Gastrocnemius medialis (tissue), 4 donors: Measurements from ENCODE around the gene ITGB1. TPM values are rescaled to one million over a fixed set of nuclear protein-coding genes. Genes with fewer than 3 reads are reported as not detected.

Source experiments
- ATAC-seq, 2 donors: fragments of 150-250 bp; one replicate each; pipeline ENCODE4 v1.9.1; 2016
- DNase-seq, 2 donors: peaks; one replicate each; pipeline ENCODE4 v3.0.0-alpha.2; 2019
- H3K27ac ChIP-seq, 4 donors: fragments of 200-600 bp; sonication (generic); 1 replicate in 1 of 4; 2 replicates in 3 of 4; pipeline ENCODE4 v1.5.1; 2016 to 2018; ENCODE audit warnings: mild to moderate bottlenecking in 2 of 4, moderate library complexity in 1 of 4
- H3K27me3 ChIP-seq, 3 donors: fragments of 200-600 bp; sonication (generic) in 2 of 3; 1 replicate in 1 of 3; 2 replicates in 2 of 3; pipeline versions ENCODE4 v1.5.1 to v1.6.0; 2016 to 2019; ENCODE audit warnings: mild to moderate bottlenecking in 1 of 3, moderate library complexity in 1 of 3
- H3K36me3 ChIP-seq, 2 donors: fragments of 200-600 bp; sonication (generic) in 1 of 2; one replicate each; pipeline ENCODE4 v1.5.1; 2017 to 2018
- H3K4me1 ChIP-seq, 2 donors: fragments of 200-600 bp; sonication (generic) in 1 of 2; one replicate each; pipeline ENCODE4 v1.5.1; 2016 to 2017; ENCODE audit warnings: mild to moderate bottlenecking in 2 of 2
- H3K4me3 ChIP-seq, 4 donors: fragments of 200-600 bp; sonication (generic) in 3 of 4; 1 replicate in 1 of 4; 2 replicates in 3 of 4; pipeline ENCODE4 v1.5.1; 2016 to 2019; ENCODE audit warnings: mild to moderate bottlenecking in 2 of 4
- H3K9me3 ChIP-seq, 3 donors: fragments of 200-600 bp; sonication (generic) in 2 of 3; 1 replicate in 1 of 3; 2 replicates in 2 of 3; pipeline ENCODE4 v1.5.1; 2016 to 2019
- POLR2A ChIP-seq, 2 donors: fragments of 450-650 bp; IDR thresholded peaks; one replicate each; pipeline ENCODE4 v1.6.1; 2017; ENCODE audit warnings: antibody characterized with exemption in 2 of 2, mild to moderate bottlenecking in 2 of 2, moderate library complexity in 2 of 2
- in situ Hi-C, 4 donors: fragments of 200-750 bp; cut with MboI; loops; one replicate each; pipeline versions ENCODE4 v1.15.0 to v1.8.0; 2017; ENCODE audit warnings: low sequenced_read_pairs in 4 of 4
- intact Hi-C: fragments of 100-400 bp; cut with DNase I; formaldehyde crosslinking; loops from one replicate; pipeline ENCODE4 v1.15.1; 2023; ENCODE audit warnings: low total_unique reads
- total RNA-seq, 4 donors: library from RNA; depleted of rRNA; stranded (reverse); fragments of >200 nt; gene quantifications; one replicate each; pipeline versions ENCODE4 v1.1.0 to v1.2.3, GENCODE V29; 2016
- TF ChIP-seq, protein P1 (sequence below), 5 experiments: fragments of 450-650 bp in 3 of 5; fragments of 200-600 bp in 2 of 5; sonication (generic) in 2 of 5; IDR thresholded peaks in 4 of 5; conservative IDR thresholded peaks in 1 of 5; 1 replicate in 4 of 5; 2 replicates in 1 of 5; pipeline ENCODE4 v1.5.1; 2016 to 2019; ENCODE audit warnings: antibody characterized with exemption in 5 of 5, mild to moderate bottlenecking in 3 of 5, moderate library complexity in 3 of 5

The ITGB1 gene
- total RNA-seq, 4 donors from 2014 or later: 242 to 379 (median 368) TPM

DNA sequence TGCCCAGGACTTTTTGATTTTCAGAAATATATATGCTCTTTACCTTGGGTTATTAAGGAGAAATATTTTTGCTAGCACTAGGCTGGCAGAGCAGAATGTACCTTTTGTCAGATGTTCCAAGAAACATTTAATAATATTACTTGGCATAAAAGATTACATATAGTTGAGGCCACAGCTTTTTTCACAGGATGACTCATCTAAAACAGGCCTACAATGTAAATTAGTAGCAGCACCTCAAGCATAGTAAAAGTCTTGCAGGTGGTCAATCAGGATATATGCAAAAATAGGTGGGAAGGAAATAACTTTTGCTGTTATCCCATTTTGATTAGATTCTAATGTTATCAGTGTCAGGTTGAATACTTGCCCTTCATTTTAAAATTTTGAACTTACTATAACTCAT is 14.9 kb upstream of the ITGB1 start:
- TF ChIP-seq, protein P1, sequence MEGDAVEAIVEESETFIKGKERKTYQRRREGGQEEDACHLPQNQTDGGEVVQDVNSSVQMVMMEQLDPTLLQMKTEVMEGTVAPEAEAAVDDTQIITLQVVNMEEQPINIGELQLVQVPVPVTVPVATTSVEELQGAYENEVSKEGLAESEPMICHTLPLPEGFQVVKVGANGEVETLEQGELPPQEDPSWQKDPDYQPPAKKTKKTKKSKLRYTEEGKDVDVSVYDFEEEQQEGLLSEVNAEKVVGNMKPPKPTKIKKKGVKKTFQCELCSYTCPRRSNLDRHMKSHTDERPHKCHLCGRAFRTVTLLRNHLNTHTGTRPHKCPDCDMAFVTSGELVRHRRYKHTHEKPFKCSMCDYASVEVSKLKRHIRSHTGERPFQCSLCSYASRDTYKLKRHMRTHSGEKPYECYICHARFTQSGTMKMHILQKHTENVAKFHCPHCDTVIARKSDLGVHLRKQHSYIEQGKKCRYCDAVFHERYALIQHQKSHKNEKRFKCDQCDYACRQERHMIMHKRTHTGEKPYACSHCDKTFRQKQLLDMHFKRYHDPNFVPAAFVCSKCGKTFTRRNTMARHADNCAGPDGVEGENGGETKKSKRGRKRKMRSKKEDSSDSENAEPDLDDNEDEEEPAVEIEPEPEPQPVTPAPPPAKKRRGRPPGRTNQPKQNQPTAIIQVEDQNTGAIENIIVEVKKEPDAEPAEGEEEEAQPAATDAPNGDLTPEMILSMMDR (IDR thresholded peaks at IDR 0.05 in 4 of 5, conservative IDR thresholded peaks at IDR 0.05 in 1 of 5): no peak
- no peak for TF ChIP-seq POLR2A (IDR thresholded peaks at IDR 0.05)
- H3K4me1 ChIP-seq: no peaks in the 10 kb centered on the region
- no peaks in the 10 kb centered on the region for H3K9me3 ChIP-seq
- no peak for ATAC-seq
- in situ Hi-C loops (no loop called here), intact Hi-C loops (no loop called here)
- H3K36me3 ChIP-seq: no peaks in the 10 kb centered on the region
- H3K4me3 ChIP-seq: no peak overlapping the region
- no peak overlapping the region for H3K27ac ChIP-seq
- no peaks in the 10 kb centered on the region for H3K27me3 ChIP-seq
- DNase-seq: no peak

- ATAC-seq: no peak
- intact Hi-C loops: no loop called here
- in situ Hi-C loops: no loop called here
Measured at GRCh38 chr10:32972460-32972859, 14.4 kb upstream of the ITGB1 start.

DNA sequence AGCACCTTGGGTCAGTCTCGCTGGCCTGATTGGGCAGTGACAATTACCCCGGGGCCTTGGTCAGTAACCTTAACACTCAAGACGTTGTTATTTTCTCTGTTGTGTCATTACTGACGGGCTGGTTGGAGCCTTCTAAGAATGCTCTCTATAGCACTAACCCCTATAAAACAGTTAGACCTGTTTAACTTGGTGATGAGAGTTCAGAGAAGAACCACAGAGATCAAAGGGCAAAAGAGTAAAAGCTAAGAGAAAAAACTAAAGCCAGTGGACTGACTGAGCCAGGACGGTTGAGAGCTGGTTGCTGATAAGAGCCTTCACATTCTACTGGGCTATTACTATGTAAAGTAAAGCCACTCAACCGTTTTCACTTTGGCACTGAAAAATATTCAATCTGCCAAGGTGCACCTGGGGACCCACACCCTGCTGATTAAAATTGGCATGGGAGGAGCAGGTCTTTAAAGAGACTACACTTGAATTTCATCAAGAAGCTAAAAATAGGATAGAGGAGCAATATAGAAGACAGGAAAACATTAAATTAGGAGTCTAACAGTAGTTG is 13.6 kb upstream of the ITGB1 start:
- in situ Hi-C loops (no loop called here), intact Hi-C loops (no loop called here)
- no peak overlapping the region for H3K27ac ChIP-seq
- H3K36me3 ChIP-seq: no peaks in the 10 kb centered on the region
- no peak overlapping the region for H3K4me3 ChIP-seq
- TF ChIP-seq POLR2A (IDR thresholded peaks at IDR 0.05): no peak
- TF ChIP-seq, protein P1 (IDR thresholded peaks at IDR 0.05 in 4 of 5, conservative IDR thresholded peaks at IDR 0.05 in 1 of 5): no peak
- no peaks in the 10 kb centered on the region for H3K9me3 ChIP-seq
- no peak for ATAC-seq
- DNase-seq: no peak
- no peaks in the 10 kb centered on the region for H3K27me3 ChIP-seq
- H3K4me1 ChIP-seq: no peaks in the 10 kb centered on the region

More at GRCh38 chr10:32972460-32972859, 14.4 kb upstream of the ITGB1 start:
- Histone ChIP-seq H3K27me3 (no peaks in the 10 kb centered on the region), H3K9me3 (no peaks in the 10 kb centered on the region), H3K36me3 (no peaks in the 10 kb centered on the region), H3K4me1 (no peaks in the 10 kb centered on the region), H3K4me3 (no peak overlapping the region), H3K27ac (no peak overlapping the region)
- no peak for DNase-seq
- TF ChIP-seq POLR2A (IDR thresholded peaks at IDR 0.05): no peak
- TF ChIP-seq, protein P1 (IDR thresholded peaks at IDR 0.05 in 4 of 5, conservative IDR thresholded peaks at IDR 0.05 in 1 of 5): no peak

GRCh38 chr10:32970910-32971309 is 12.9 kb upstream of the ITGB1 start:
- ATAC-seq (no peak), DNase-seq (no peak)
- TF ChIP-seq, protein P1 (IDR thresholded peaks at IDR 0.05 in 4 of 5, conservative IDR thresholded peaks at IDR 0.05 in 1 of 5): no peak
- Histone ChIP-seq H3K4me1 (no peaks in the 10 kb centered on the region), H3K27me3 (no peaks in the 10 kb centered on the region), H3K36me3 (no peaks in the 10 kb centered on the region), H3K4me3 (no peak overlapping the region), H3K27ac (no peak overlapping the region), H3K9me3 (no peaks in the 10 kb centered on the region)
- in situ Hi-C loops (no loop called here), intact Hi-C loops (no loop called here)

- Histone ChIP-seq H3K36me3 (no peaks in the 10 kb centered on the region), H3K9me3 (no peaks in the 10 kb centered on the region), H3K27ac (no peak overlapping the region), H3K27me3 (no peaks in the 10 kb centered on the region), H3K4me3 (no peak overlapping the region), H3K4me1 (peaks cover 19 to 23% of the 10 kb centered on the region in 2 donors)
- ATAC-seq: no peak
- TF ChIP-seq POLR2A (IDR thresholded peaks at IDR 0.05): no peak
- TF ChIP-seq, protein P1 (IDR thresholded peaks at IDR 0.05 in 4 of 5, conservative IDR thresholded peaks at IDR 0.05 in 1 of 5): no peak
- in situ Hi-C loops: no loop called here
- intact Hi-C loops: no loop called here
- no peak for DNase-seq
Measured at GRCh38 chr10:32964270-32964669, 6.2 kb upstream of the ITGB1 start.
